Activated T-cell treated with anti-CD3 and anti-CD28 coated beads for 1 hour (primary cell): ENCODE data around the gene MIER3.

Source experiments
- DNase-seq: peaks from one replicate; pipeline ENCODE4 v3.0.0-alpha.2; 2020; ENCODE audit warnings: low read depth

Gene MIER3

GRCh38 chr5:56898213-56898612 is 53.7 kb downstream of the MIER3 start:
- DNase-seq, result no peak

DNA sequence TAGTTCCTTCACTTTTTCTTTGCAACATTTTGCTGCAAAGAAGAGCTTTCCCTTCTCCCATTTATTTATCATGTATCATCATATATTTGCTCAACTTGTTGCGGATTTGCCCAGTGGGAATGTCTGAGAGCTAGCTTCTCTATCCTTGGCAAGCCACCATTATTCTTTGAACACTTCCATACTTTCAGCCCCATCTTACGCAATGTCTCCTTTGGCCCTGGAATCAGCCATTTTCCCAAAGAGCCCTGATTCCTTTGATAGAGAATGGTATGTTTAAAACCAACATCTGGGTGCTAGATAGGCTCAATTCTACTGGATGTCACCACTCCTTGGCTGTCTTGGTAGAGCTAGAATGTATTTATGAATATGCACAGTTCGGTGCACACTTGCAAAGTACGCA is 55.2 kb downstream of the MIER3 start:
- no peak for DNase-seq

- no peak for DNase-seq
Observed at GRCh38 chr5:56893251-56893951, 58.5 kb downstream of the MIER3 start.

GRCh38 chr5:56881571-56881970 is 70.4 kb downstream of the MIER3 start:
- DNase-seq, result no peak

DNA sequence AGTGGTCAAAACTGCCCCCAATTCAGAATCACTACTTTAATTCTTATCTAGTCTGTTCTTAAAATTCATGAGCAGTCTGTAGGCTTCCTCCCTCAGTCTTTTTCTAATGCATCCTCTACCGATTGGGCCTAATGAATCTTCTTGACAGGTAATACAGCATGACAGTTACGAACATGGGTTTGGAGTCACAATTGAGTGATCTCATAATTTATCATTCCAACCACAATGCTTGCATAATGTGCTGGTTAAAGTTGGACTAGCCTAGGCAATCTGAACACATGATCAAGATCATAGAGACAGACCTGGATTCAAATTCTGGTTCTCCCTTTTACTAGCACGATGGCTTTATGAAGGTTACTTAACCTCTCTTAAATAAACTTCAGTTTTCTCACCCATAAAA is 75.6 kb downstream of the MIER3 start:
- DNase-seq, result no peak

DNA sequence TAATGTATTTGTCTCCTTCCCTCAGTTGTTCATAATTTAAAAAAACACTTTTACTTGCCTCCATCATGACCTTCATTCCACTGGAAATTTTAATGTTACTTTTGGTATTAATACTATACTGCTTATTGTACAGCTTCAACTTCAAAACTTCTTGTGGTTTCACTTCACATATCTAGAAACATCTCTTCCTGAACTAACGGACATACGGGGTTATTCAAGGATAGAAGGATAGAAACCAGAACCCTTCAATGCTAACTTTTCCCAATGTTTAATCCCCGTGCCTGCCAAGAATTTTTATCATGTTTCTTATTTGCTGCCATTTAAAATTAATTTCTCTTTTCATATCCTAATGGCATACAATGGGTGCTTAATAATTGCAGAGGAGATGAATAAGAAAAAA is 78.9 kb downstream of the MIER3 start:
- no peak for DNase-seq

DNA sequence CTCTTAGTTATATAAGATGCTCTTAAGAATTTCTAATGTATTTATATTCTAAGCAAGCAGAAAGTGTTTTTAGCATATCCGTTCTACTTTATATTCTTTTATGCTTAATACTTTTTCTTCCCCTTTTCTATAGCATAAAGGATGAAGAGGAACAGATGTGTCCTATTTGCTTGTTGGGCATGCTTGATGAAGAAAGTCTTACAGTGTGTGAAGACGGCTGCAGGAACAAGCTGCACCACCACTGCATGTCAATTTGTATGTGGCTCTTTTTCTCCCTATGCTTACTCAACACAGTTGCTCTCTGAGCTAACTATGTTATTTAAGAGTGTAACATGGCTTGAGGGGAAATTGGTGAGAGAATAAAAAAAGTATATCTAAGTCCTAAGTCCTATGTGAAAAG is 80.1 kb downstream of the MIER3 start:
- DNase-seq, result no peak
